Progenitor cell of endocrine pancreas (in vitro differentiated cells): ENCODE results near the gene DNLZ. TPM values are rescaled to one million over a fixed set of nuclear protein-coding genes. Genes with fewer than 3 reads are reported as not detected.
A peak's percentile ranks its signal among the peaks of the same experiment; 100 is the strongest.

ENCODE experiments used
- DNase-seq: peaks from one replicate; pipeline ENCODE4 v3.0.0; 2021; ENCODE audit warnings: low spot score; ENCODE audit not compliant: unreplicated experiment
- H3K27ac Mint-ChIP-seq: 2 replicates; pipeline ENCODE4 v1.8.0; 2021; ENCODE audit warnings: mild to moderate bottlenecking, moderate library complexity, mixed read lengths
- H3K27me3 Mint-ChIP-seq: 2 replicates; pipeline ENCODE4 v1.8.0; 2021; ENCODE audit warnings: mixed read lengths
- H3K36me3 Mint-ChIP-seq: 2 replicates; pipeline ENCODE4 v1.8.0; 2022; ENCODE audit warnings: mixed read lengths; ENCODE audit not compliant: insufficient read depth
- H3K4me1 Mint-ChIP-seq: 2 replicates; pipeline ENCODE4 v1.8.0; 2021; ENCODE audit warnings: low read depth, mixed read lengths
- H3K4me3 Mint-ChIP-seq: 2 replicates; pipeline ENCODE4 v1.8.0; 2021; ENCODE audit warnings: low read depth, mild to moderate bottlenecking, moderate library complexity, mixed read lengths
- H3K9me3 Mint-ChIP-seq: 2 replicates; pipeline ENCODE4 v1.8.0; 2021; ENCODE audit warnings: low read depth, mixed read lengths
- CTCF ChIP-seq: fragments of 200-600 bp; sonication (generic); IDR thresholded peaks from one replicate; pipeline ENCODE4 v1.5.0; 2021; ENCODE audit warnings: antibody characterized with exemption, mild to moderate bottlenecking; ENCODE audit not compliant: unreplicated experiment
- total RNA-seq: library from RNA; stranded (reverse); gene quantifications from 2 replicates; pipeline ENCODE4 v1.2.1, GENCODE V29; 2021

The DNLZ gene
- total RNA-seq, 1 donor from 2014 or later, result 16.2 TPM

- TF ChIP-seq CTCF, result peak; percentile 90
- Mint-ChIP-seq H3K4me1 (peaks cover 3% of the 10 kb centered on the region), H3K36me3 (peaks cover 4% of the 10 kb centered on the region), H3K27me3 (no peaks in the 10 kb centered on the region), H3K27ac (peak overlapping the region; percentile 23), H3K4me3 (no peak overlapping the region), H3K9me3 (no peaks in the 10 kb centered on the region)
- DNase-seq, result peak; percentile 65
These were observed 24.2 kb downstream of the DNLZ start for GRCh38 chr9:136339173-136339957.

GRCh38 chr9:136338511-136338910, 25.0 kb downstream of the DNLZ start:
- no peak for TF ChIP-seq CTCF
- H3K4me1 Mint-ChIP-seq, result peaks cover 3% of the 10 kb centered on the region
- H3K4me3 Mint-ChIP-seq, result no peak overlapping the region
- no peaks in the 10 kb centered on the region for H3K9me3 Mint-ChIP-seq
- no peak for DNase-seq
- H3K27me3 Mint-ChIP-seq, result no peaks in the 10 kb centered on the region
- peaks cover 4% of the 10 kb centered on the region for H3K36me3 Mint-ChIP-seq
- H3K27ac Mint-ChIP-seq, result no peak overlapping the region

GRCh38 chr9:136337416-136338395, 25.8 kb downstream of the DNLZ start:
- no peak for TF ChIP-seq CTCF
- Mint-ChIP-seq H3K27me3 (no peaks in the 10 kb centered on the region), H3K27ac (no peak overlapping the region), H3K4me3 (no peak overlapping the region), H3K36me3 (peaks cover 4% of the 10 kb centered on the region), H3K4me1 (peaks cover 2% of the 10 kb centered on the region), H3K9me3 (no peaks in the 10 kb centered on the region)
- no peak for DNase-seq

GRCh38 chr9:136336881-136337280, 26.7 kb downstream of the DNLZ start:
- Mint-ChIP-seq H3K36me3 (peaks cover 4% of the 10 kb centered on the region), H3K27ac (no peak overlapping the region), H3K27me3 (no peaks in the 10 kb centered on the region), H3K9me3 (no peaks in the 10 kb centered on the region), H3K4me1 (no peaks in the 10 kb centered on the region), H3K4me3 (no peak overlapping the region)
- no peak for TF ChIP-seq CTCF
- DNase-seq, result no peak

- Mint-ChIP-seq H3K4me1 (no peaks in the 10 kb centered on the region), H3K36me3 (peaks cover 4% of the 10 kb centered on the region), H3K27ac (no peak overlapping the region), H3K9me3 (no peaks in the 10 kb centered on the region), H3K4me3 (no peak overlapping the region), H3K27me3 (no peaks in the 10 kb centered on the region)
- no peak for DNase-seq
- TF ChIP-seq CTCF, result no peak
These were observed 27.2 kb downstream of the DNLZ start for GRCh38 chr9:136336156-136336870.
